OCI-LY1 (cell line): ENCODE data around the gene S100A12.

Experiments
- H2AFZ ChIP-seq: fragments of 200-600 bp; sonication (generic), shearing (Covaris generic); 2 replicates; pipeline ENCODE4 v1.6.0; 2014; ENCODE audit warnings: antibody characterized with exemption, mild to moderate bottlenecking, low read length
- H3F3A ChIP-seq: fragments of 200-600 bp; sonication (generic), shearing (Covaris generic); 2 replicates; pipeline ENCODE4 v1.6.0; 2014; ENCODE audit warnings: mild to moderate bottlenecking, antibody characterized with exemption, low read length, moderate library complexity; ENCODE audit not compliant: insufficient read depth
- H3K27ac ChIP-seq: fragments of 200-600 bp; sonication (generic); 2 replicates; pipeline ENCODE4 v1.5.1; 2014; ENCODE audit warnings: low read length, mixed run types, mild to moderate bottlenecking, low read depth; ENCODE audit not compliant: poor library complexity, severe bottlenecking
- H3K27me3 ChIP-seq: fragments of 200-600 bp; sonication (generic); 2 replicates; pipeline ENCODE4 v1.6.0; 2014; ENCODE audit warnings: antibody characterized with exemption, mild to moderate bottlenecking, low read length, moderate library complexity; ENCODE audit not compliant: insufficient read depth
- H3K36me3 ChIP-seq: fragments of 200-600 bp; sonication (generic); 2 replicates; pipeline ENCODE4 v1.6.1; 2014; ENCODE audit warnings: mild to moderate bottlenecking, antibody characterized with exemption, low read length, moderate library complexity, mixed read lengths; ENCODE audit not compliant: insufficient read depth
- H3K4me1 ChIP-seq: fragments of 200-600 bp; sonication (generic); 2 replicates; pipeline ENCODE4 v1.5.1; 2014; ENCODE audit warnings: mild to moderate bottlenecking, low read length, moderate library complexity; ENCODE audit not compliant: insufficient read depth, severe bottlenecking
- H3K4me2 ChIP-seq: fragments of 200-600 bp; sonication (generic), shearing (Covaris generic); 2 replicates; pipeline ENCODE4 v1.6.1; 2014; ENCODE audit warnings: low read length
- H3K4me3 ChIP-seq: fragments of 200-600 bp; sonication (generic); 2 replicates; pipeline ENCODE4 v1.5.1; 2014; ENCODE audit warnings: low read length, low read depth, mild to moderate bottlenecking, mixed read lengths; ENCODE audit not compliant: poor library complexity, severe bottlenecking
- H3K79me2 ChIP-seq: fragments of 200-600 bp; shearing (Covaris generic); 2 replicates; pipeline ENCODE4 v1.6.1; 2016; ENCODE audit warnings: mixed run types, low read length, mixed read lengths; ENCODE audit not compliant: insufficient read depth
- H3K9ac ChIP-seq: fragments of 200-600 bp; sonication (generic), shearing (Covaris generic); 2 replicates; pipeline ENCODE4 v1.6.1; 2014; ENCODE audit warnings: mild to moderate bottlenecking, low read length, mixed read lengths
- H3K9me2 ChIP-seq: fragments of 200-600 bp; sonication (generic), shearing (Covaris generic); 2 replicates; pipeline ENCODE4 v1.6.1; 2014; ENCODE audit warnings: low read depth, mild to moderate bottlenecking, low read length, mixed read lengths
- H3K9me3 ChIP-seq: fragments of 200-600 bp; shearing (Covaris generic); 2 replicates; pipeline ENCODE4 v1.6.1; 2014; ENCODE audit warnings: low read length, mixed read lengths
- H4K20me1 ChIP-seq: fragments of 200-600 bp; sonication (generic), shearing (Covaris generic); 2 replicates; pipeline ENCODE4 v1.6.0; 2016; ENCODE audit warnings: mild to moderate bottlenecking, low read length; ENCODE audit not compliant: insufficient read depth
- CTCF ChIP-seq: fragments of 200-600 bp; sonication (generic), shearing (Covaris generic); IDR thresholded peaks from 2 replicates; pipeline ENCODE4 v1.5.1; 2017; ENCODE audit warnings: mild to moderate bottlenecking, antibody characterized with exemption, low read length, moderate library complexity, mixed read lengths
- EZH2 ChIP-seq: fragments of 200-600 bp; sonication (generic), shearing (Covaris generic); IDR thresholded peaks from 2 replicates; pipeline ENCODE4 v1.8.0; 2017; ENCODE audit warnings: borderline replicate concordance, mixed run types, mild to moderate bottlenecking, antibody characterized with exemption, low read length, moderate library complexity, mixed read lengths

S100A12 gene

GRCh38 chr1:153364766-153365666 is 10.4 kb downstream of the S100A12 start:
- no peaks in the 10 kb centered on the region for H3K79me2 ChIP-seq
- H3K9me2 ChIP-seq, result no peaks in the 10 kb centered on the region
- no peaks in the 10 kb centered on the region for H3K36me3 ChIP-seq
- H3K9me3 ChIP-seq, result no peaks in the 10 kb centered on the region
- H3K9ac ChIP-seq, result no peak overlapping the region
- H3K4me1 ChIP-seq, result no peaks in the 10 kb centered on the region
- H2AFZ ChIP-seq, result no peak overlapping the region
- H3K4me3 ChIP-seq, result no peak overlapping the region
- TF ChIP-seq EZH2 (no peak), CTCF (no peak)
- no peak overlapping the region for H3K27ac ChIP-seq
- H3K4me2 ChIP-seq, result no peak overlapping the region
- no peaks in the 10 kb centered on the region for H3F3A ChIP-seq
- H4K20me1 ChIP-seq, result no peaks in the 10 kb centered on the region
- H3K27me3 ChIP-seq, result no peaks in the 10 kb centered on the region

GRCh38 chr1:153364156-153364555 is 11.3 kb downstream of the S100A12 start:
- Histone ChIP-seq H3K9me3 (no peaks in the 10 kb centered on the region), H3K4me3 (no peak overlapping the region), H3K9me2 (no peaks in the 10 kb centered on the region), H3K4me2 (no peak overlapping the region), H2AFZ (no peak overlapping the region), H4K20me1 (no peaks in the 10 kb centered on the region), H3K4me1 (no peaks in the 10 kb centered on the region), H3K27me3 (no peaks in the 10 kb centered on the region), H3K9ac (no peak overlapping the region), H3K79me2 (no peaks in the 10 kb centered on the region), H3K27ac (no peak overlapping the region), H3K36me3 (no peaks in the 10 kb centered on the region), H3F3A (no peaks in the 10 kb centered on the region)
- no peak for TF ChIP-seq CTCF
- no peak for TF ChIP-seq EZH2

GRCh38 chr1:153363641-153364040 is 11.8 kb downstream of the S100A12 start:
- H3K27ac ChIP-seq, result no peak overlapping the region
- no peaks in the 10 kb centered on the region for H3K27me3 ChIP-seq
- TF ChIP-seq CTCF (no peak), EZH2 (no peak)

More at GRCh38 chr1:153363641-153364040, 11.8 kb downstream of the S100A12 start:
- no peaks in the 10 kb centered on the region for H3K9me3 ChIP-seq
- no peaks in the 10 kb centered on the region for H4K20me1 ChIP-seq
- no peaks in the 10 kb centered on the region for H3K79me2 ChIP-seq
- no peaks in the 10 kb centered on the region for H3K4me1 ChIP-seq
- H3K9ac ChIP-seq, result no peak overlapping the region
- H3F3A ChIP-seq, result no peaks in the 10 kb centered on the region
- no peak overlapping the region for H2AFZ ChIP-seq
- H3K4me3 ChIP-seq, result no peak overlapping the region
- H3K4me2 ChIP-seq, result no peak overlapping the region
- no peaks in the 10 kb centered on the region for H3K36me3 ChIP-seq
- H3K9me2 ChIP-seq, result no peaks in the 10 kb centered on the region
